HG03565 (cell line): Measurements from ENCODE around the gene NXPH4.

Experiments
- ATAC-seq: cut with Tn5 transposase; IDR thresholded peaks from one replicate; pipeline ENCODE4 v1.9.1; 2021; ENCODE audit warnings: mild to moderate bottlenecking, moderate library complexity; ENCODE audit not compliant: unreplicated experiment

Gene NXPH4

GRCh38 chr12:57202321-57202720, 14.3 kb upstream of the NXPH4 start:
- ATAC-seq = no peak

GRCh38 chr12:57203201-57203600, 13.4 kb upstream of the NXPH4 start:
- ATAC-seq = no peak

GRCh38 chr12:57203791-57204190, 12.8 kb upstream of the NXPH4 start:
- ATAC-seq = no peak

GRCh38 chr12:57204454-57204853, 12.1 kb upstream of the NXPH4 start:
- ATAC-seq = no peak

GRCh38 chr12:57205186-57205585, 11.4 kb upstream of the NXPH4 start:
- no peak for ATAC-seq

- no peak for ATAC-seq
Observed at GRCh38 chr12:57205931-57206330, 10.7 kb upstream of the NXPH4 start.

GRCh38 chr12:57207731-57208630, 8.6 kb upstream of the NXPH4 start:
- no peak for ATAC-seq

- no peak for ATAC-seq
Observed at GRCh38 chr12:57208631-57209282, 7.8 kb upstream of the NXPH4 start.

- ATAC-seq = no peak
Observed at GRCh38 chr12:57209916-57210315, 6.7 kb upstream of the NXPH4 start.

GRCh38 chr12:57210461-57210860, 6.1 kb upstream of the NXPH4 start:
- no peak for ATAC-seq

GRCh38 chr12:57210926-57211692, 5.5 kb upstream of the NXPH4 start:
- ATAC-seq = no peak

GRCh38 chr12:57211791-57212700, 4.5 kb upstream of the NXPH4 start:
- ATAC-seq = no peak

GRCh38 chr12:57212701-57213057, 3.9 kb upstream of the NXPH4 start:
- ATAC-seq = no peak

- ATAC-seq = peak; percentile 41
Observed at GRCh38 chr12:57213058-57213715, 3.4 kb upstream of the NXPH4 start.

- ATAC-seq = no peak
Observed at GRCh38 chr12:57213763-57214397, 2.7 kb upstream of the NXPH4 start.

GRCh38 chr12:57214398-57214781, 2.2 kb upstream of the NXPH4 start:
- ATAC-seq = no peak

- no peak for ATAC-seq
Observed at GRCh38 chr12:57215065-57215464, 1.5 kb upstream of the NXPH4 start.

- no peak for ATAC-seq
Observed at GRCh38 chr12:57215668-57216013, 953 bp upstream of the NXPH4 start.

GRCh38 chr12:57216921-57217879, 606 bp downstream of the NXPH4 start:
- ATAC-seq = no peak
